GM23248 (cell line): ENCODE measurements around the gene KCTD10.

Experiments
- EZH2 ChIP-seq: fragments of 200-600 bp; sonication (generic); IDR thresholded peaks from 2 replicates; pipeline ENCODE4 v1.6.1; 2018; ENCODE audit warnings: antibody characterized with exemption, mild to moderate bottlenecking; ENCODE audit not compliant: insufficient read depth, poor library complexity, severe bottlenecking
- EZH2phosphoT487 ChIP-seq: fragments of 200-600 bp; sonication (generic); IDR thresholded peaks from 2 replicates; pipeline ENCODE4 v1.6.1; 2018; ENCODE audit warnings: antibody characterized with exemption, moderate library complexity, mild to moderate bottlenecking, low read depth; ENCODE audit not compliant: insufficient read depth

DNA sequence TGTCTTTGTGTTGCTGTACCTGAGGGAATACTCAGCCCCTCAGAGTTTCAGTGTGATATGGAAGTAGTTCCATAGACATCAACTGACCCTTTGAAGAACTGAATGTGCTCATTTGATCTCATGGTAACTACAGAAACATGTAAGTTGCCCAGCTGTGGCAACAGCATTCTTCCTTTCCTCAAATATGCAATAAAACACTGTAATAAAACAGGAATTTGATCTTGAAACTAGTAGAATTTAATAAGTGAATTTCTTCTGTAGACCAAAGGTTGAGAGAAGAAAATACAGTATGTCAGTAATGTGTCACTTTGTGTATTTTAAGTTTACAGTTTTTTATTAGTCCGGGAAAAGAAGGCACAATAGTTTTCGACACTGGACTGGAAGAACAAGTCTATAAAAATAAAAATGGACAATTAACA lies 31.9 kb downstream of the KCTD10 start:
- TF ChIP-seq EZH2 (no peak), EZH2phosphoT487 (no peak)
